Ureter (tissue), 1 donor: ENCODE measurements around the gene POLA2. TPM values are rescaled to one million over a fixed set of nuclear protein-coding genes. Genes with fewer than 3 reads are reported as not detected.
"Not testable (repeated sequence)": the region's sequence is repeated elsewhere in the genome, so short reads cannot be mapped to it uniquely, and the experiment has no call there.

Experiments used
- DNase-seq: peaks from one replicate; pipeline ENCODE4 v3.0.0-alpha.2; 2020; ENCODE audit warnings: low spot score
- total RNA-seq: library from RNA; stranded (reverse); gene quantifications from one replicate; pipeline ENCODE4 v1.2.4, GENCODE V29; 2023
- donor health status: DM: yes; HTN: yes; CAD: no.

Gene POLA2
- 12.2 TPM for total RNA-seq

- peak; percentile 96 for DNase-seq
Observed at GRCh38 chr11:65261591-65262380, at the start of gene POLA2. Gene POLA2, plus strand, starts transcription at chr11:65261962. Its CDS starts 331 bp downstream, at chr11:65262293.

- no peak for DNase-seq
Observed at GRCh38 chr11:65212226-65212801, 49.4 kb upstream of the POLA2 start.

DNA sequence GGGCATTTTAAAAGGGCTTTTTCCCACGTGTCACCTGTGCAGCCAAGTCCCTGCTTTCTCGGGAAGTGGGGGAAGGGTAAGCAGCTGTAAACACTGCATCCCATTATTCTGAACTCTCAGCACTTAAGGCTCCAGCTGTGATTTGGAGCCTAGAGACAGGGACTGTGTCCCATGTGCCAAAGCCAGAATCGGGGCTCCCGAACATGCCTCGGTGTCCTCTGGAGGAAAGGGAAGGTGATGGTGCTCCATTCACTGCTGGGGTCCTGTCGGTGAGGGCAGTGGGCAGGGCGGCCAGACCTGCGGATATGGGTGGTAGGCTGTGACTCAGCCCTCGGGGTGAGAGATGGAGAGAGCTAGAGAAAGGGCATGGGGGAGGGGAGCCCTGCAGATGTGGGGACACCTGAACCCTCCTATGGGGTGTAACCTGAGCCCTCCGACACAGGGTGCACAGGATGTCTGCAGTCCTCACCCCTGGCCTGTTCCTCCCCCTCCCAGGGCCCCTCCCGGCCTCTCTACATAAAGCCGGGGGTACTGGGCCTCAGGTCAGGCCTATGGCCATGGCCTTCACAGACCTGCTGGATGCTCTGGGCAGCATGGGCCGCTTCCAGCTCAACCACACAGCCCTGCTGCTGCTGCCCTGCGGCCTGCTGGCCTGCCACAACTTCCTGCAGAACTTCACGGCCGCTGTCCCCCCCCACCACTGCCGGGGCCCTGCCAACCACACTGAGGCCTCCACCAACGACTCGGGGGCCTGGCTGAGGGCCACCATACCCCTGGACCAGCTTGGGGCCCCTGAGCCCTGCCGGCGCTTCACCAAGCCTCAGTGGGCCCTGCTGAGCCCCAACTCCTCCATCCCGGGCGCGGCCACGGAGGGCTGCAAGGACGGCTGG, 48.2 kb upstream of the POLA2 start:
- DNase-seq: no peak

DNA sequence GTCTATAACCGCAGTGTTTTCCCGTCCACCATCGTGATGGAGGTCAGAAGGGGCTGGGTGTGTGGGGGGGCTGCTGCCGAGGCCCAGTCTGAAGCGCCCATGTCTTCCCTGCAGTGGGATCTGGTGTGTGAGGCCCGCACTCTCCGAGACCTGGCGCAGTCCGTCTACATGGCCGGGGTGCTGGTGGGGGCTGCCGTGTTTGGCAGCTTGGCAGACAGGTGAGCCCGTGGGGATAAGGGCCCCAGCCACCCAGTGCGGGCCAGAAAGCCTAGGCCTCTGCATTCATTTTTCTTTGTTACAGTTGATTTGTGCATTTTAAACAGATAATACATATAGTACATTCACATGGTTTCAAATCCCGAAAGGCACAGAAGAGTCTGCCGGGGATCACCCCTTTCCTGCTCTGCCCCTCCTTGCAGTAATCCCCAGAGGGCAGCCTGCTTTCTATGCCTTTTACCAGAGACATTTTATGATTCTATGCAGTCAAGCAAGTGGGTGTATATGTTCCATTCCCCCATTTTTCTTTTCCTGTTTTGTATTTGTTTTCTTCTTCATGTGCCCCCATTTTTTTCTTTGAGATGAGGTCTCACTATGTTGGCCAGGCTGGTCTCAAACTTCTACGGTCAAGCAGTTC, 47.4 kb upstream of the POLA2 start:
- no peak for DNase-seq

DNA sequence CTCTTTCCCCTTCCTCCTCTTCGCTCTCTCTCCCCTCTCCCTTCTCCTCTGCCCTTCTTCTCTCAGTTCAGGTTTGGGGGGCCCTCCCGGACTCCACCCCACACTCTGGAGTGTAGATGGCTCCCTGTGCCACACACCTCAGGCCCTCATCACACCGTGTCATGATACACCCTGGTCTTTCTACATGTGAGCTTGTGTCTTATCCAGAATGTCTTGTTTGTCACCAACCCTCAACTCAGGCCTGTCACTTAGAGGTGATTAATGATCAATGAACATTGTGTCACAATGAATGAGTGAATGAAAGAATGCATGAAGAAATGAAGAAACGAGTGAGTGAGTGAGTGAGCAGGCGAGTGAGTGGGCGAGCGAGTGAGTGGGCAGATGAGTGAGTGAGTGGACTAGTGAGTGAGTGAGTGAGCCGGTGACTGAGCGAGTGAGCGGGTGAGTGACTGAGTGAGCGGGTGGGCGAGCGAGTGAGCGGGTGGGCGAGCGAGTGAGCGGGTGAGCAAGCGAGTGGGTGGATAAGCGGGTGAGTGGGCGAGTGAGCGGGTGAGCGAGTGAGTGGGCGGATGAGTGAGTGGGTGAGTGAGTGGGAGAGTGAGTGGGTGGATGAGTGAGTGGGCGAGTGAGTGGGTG, 46.2 kb upstream of the POLA2 start:
- DNase-seq: no peak

DNA sequence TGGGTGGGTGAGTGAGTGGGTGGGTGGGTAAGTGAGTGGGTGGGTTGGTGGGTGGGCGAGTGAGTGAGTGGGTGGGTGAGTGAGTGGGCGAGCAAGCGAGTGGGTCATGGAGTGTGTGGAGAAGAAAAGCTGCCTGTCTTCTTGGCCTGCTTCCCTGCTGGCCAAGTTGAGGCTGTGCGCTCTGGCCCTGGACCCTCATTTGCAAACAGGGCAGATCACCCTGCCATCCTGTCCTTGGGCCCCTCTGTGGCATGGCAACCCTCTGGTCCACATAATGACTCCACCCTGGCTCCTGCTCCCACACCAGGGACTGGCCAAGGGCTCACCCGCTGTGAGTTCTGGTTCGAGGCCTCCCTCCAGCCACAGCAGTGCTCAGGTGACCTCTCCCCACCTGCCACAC, 44.9 kb upstream of the POLA2 start:
- DNase-seq: no peak

DNA sequence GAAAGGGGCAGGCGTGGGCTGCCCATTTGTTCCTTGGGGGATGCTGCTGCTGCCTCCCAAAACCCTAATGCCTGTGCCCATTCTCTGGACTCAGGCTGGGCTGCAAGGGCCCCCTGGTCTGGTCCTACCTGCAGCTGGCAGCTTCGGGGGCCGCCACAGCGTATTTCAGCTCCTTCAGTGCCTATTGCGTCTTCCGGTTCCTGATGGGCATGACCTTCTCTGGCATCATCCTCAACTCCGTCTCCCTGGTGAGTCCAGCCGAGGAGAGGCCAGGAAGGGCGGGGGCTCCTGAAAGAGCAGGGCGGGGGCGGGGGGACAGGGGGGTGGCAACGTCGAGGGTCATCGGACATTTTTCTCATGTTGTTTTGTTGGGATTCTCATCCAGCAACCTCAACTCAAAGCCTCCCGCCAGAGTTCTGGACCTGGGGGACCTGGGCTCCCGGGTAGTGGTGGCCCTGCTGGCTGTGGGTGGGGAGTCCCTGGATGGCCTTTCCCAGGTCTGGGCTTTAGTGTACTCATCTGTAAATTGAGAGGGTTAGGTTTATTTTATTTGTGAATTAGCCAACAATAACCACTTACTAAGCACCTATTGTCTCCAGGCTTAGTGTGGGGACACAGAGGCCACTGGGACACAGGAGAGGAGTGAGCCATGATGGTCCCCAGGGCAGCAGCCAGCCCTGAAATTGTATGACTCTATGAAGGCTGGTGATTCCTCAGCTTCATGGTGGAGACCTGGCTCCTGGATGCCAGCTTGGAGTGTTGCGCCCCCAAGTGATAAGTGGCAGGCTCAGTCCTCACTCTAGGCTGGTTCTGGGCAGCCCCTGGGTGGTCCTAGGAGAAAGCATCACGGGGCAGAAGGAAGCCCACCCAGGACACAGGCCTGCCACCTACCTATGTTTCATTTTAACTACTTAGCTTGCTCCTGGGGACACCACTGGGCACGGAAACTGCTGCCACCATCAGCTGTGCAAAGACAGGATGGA, 44.0 kb upstream of the POLA2 start:
- no peak for DNase-seq

GRCh38 chr11:65218446-65218845, 43.3 kb upstream of the POLA2 start:
- no peak for DNase-seq

DNA sequence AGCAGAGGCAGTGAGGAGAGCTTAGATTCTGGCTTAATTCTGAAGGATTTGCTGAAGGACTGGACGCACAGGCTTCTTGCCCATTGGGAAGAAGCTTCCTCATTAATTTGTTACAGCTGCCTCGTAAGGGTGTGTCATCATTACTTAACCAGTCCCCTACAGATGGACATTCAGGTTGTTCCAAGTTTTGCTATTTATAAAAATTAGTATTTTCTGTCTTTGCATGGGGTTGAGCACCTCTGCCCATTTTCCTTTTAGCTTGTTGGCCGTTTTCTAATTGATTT, 41.9 kb upstream of the POLA2 start:
- no peak for DNase-seq

- DNase-seq: no peak
Observed at GRCh38 chr11:65221026-65221425, 40.7 kb upstream of the POLA2 start.

DNA sequence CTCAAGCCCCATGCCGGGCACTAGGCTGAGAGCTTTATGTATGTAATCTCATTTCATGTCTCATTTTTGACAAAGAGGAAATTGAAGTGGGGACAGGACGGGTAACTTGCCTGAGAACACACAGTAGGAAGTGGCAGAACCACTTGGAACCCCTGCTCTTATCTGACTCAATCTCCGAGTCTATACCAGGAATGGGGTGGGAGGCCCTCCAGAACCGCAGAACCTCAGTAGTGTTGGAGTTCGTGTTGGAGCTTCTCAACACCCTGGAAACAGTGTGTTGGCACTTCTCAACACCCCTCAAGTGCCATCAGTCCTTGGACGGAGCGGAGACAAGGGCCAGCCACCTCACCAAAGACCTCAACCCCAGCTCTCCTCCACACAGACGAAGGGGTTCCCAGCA, 38.8 kb upstream of the POLA2 start:
- no peak for DNase-seq

DNA sequence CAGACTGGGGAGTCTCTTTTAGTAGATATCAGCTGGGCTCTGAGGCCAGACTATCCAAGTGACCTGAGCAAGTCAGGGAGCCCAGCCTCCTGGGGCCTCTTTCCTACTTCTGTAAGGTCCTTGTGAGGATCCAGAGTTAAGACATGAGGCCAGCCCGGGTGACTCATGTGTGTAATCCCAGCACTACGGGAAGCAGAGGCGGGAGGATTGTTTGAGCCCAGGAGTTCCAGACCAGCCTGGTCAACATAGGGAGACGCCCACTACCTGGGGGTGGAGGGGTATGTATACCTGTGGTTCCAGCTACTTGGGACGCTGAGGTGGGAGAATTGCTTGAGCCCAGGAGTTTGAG, 36.9 kb upstream of the POLA2 start:
- DNase-seq: peak; percentile 70

DNA sequence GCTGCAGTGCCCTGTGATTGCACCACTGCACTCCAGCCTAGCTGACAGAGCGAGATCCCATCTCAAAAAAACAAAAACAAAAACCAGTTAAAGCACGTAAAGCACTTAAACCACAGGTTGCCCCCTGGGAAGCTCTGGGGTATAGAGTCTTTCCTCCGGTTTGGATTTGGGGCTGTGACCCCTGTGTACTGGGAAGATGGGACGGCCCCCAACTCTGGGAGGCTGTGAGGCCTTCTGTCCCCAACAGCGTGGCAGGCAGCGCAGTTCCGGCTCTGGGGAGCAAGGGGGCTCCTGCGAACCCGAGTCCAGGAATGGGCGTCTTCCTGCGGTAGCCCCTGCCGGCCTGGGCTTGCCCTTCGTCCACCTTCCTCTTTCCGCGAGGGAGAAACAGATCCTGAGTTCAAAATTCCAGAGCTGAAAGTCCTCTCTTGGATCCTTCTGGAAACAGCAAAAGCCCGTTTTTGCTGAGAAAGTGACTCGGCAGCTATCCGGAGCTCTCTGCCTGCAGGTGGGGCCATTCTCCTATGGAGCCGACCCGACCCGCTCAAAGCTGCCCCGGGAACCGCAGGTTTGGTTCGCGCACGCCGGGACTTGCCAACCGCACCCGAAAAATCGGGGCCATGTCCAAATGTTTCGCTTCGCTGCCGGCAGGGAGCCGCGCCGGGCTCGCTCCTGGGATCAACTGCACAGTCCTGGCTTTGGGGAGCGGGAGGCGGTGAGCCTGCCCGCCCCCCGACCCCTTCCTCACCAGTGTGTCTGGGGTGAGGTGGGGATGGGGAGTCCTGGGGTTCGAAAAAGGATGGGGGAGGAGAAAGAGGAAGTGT, 36.3 kb upstream of the POLA2 start:
- peak; percentile 81 for DNase-seq

DNA sequence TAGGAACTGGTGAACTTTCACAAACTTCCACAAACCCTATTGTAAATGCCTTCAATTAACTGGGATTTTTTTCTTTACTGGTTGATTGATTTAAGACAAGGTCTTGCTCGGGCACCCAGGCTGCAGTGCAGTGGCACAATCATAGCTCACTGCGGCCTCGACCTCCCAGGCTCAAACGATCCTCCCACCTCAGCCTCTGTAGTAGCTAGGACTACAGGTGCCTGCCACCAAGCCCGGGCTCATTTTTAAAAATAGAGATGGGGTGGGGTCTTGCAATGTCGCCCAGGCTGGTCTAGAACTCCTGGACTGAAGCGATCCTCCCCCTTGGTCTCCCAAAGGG, 35.7 kb upstream of the POLA2 start:
- no peak for DNase-seq

GRCh38 chr11:65227879-65228278, 33.9 kb upstream of the POLA2 start:
- DNase-seq: no peak

GRCh38 chr11:65236194-65237059, 25.3 kb upstream of the POLA2 start:
- no peak for DNase-seq

DNA sequence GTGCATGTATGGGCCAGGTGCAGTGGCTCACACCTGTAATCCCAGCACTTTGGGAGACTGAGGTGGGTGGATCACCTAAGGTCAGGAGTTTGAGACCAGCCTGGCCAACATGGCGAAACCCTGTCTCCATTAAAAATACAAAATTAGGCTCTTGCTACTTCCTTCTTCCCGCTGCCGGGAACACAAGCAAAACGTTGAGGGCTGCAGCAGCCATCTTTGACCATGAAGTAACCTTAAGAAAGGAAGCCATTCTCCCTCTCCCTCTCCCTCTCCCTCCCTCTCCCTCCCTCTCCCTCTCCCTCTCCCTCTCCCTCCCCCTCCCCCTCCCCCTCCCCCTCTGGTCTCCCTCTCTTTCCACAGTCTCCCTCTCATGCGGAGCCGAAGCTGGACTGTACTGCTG, 23.5 kb upstream of the POLA2 start:
- DNase-seq: not testable (repeated sequence)

DNA sequence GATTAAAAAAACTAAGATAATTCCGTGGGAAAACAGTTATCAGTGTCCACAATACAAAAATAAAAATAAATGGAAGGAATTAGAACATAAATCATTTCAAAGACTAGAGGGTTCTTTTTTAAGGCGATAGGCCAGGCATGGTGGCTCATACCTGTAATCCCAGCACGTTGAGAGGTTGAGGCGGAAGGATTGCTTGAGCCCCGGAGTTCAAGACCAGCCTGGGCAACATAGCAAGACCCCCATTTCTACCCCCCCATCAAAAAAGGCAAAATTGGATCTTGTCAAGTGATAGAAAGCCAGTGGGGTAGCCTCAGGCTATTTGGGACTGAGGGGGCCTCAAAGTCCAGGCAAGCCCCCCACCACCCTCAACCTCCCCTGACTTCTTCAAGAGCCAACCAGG, 20.6 kb upstream of the POLA2 start:
- DNase-seq: no peak

GRCh38 chr11:65241692-65242091, 20.1 kb upstream of the POLA2 start:
- DNase-seq: no peak
